ENCODE results near the gene RAB7A. TPM values are rescaled to one million over a fixed set of nuclear protein-coding genes. Genes with fewer than 3 reads are reported as not detected.

Gene RAB7A
- polyA plus RNA-seq, 3 donors, result 192 to 261 (median 223) TPM

DNA sequence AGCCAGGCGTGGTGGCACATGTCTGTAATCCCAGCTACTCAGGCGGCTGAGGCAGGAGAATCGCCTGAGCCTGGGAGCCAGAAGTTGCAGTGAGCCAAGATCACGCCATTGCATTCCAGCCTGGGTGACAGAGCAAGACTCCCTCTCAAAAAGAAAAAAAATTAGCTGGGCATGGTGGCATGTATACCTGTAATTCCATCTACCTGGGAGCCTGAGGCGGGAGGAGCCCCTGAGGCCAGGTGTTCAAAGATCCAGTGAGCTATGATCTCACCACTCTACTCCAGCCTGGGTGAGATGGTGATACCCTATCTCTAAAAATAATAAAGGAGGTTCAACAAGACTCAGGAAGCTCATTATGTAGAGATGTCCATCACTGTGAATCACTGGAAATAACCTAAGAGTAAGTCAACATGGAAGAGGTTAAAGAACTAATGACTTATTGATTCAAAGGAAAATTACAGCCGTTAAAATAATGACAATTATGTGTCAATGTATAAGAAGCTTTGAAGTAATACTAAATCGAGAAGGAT lies 19.8 kb upstream of the RAB7A start:
- Histone ChIP-seq H4K20me1 (ENCODE audit: insufficient read depth, low read length) (no peaks in the 10 kb centered on the region), H3K9me3 (replicated peaks in 1 of 2; ENCODE audit: control insufficient read depth in 1 of 2, insufficient read depth in 1 of 2, low read length in 2 of 2) (no peaks in the 10 kb centered on the region), H2AFZ (ENCODE audit: insufficient read depth, low read depth, low read length, poor library complexity, severe bottlenecking) (no peak overlapping the region), H3K27ac (ENCODE audit: low read depth in 1 of 2, low read length in 2 of 2) (no peak overlapping the region), H3K4me1 (ENCODE audit: control insufficient read depth in 1 of 2, insufficient read depth in 2 of 2, low read length in 2 of 2) (peaks cover 39 to 42% of the 10 kb centered on the region in 2 donors), H3K79me2 (ENCODE audit: insufficient read depth, low read length) (no peaks in the 10 kb centered on the region), H3K4me3 (replicated peaks in 1 of 3; ENCODE audit: low read depth in 2 of 3, low read length in 3 of 3) (no peak overlapping the region), H3K9ac (ENCODE audit: insufficient read depth, low read length, poor library complexity, severe bottlenecking) (no peak overlapping the region), H3K36me3 (replicated peaks in 1 of 2; ENCODE audit: control insufficient read depth in 1 of 2, insufficient read depth in 2 of 2, low read length in 2 of 2) (no peaks in the 10 kb centered on the region), H3K27me3 (ENCODE audit: control insufficient read depth in 2 of 2, insufficient read depth in 2 of 2, low read length in 2 of 2) (no peaks in the 10 kb centered on the region), H3K4me2 (replicated peaks; ENCODE audit: extremely low read depth, low read length, poor library complexity, severe bottlenecking) (no peak overlapping the region)
- no peak overlapping the region for H3K4me3 Mint-ChIP-seq
- H3K9me3 Mint-ChIP-seq, result peaks cover 0 to 4% (median 0%) of the 10 kb centered on the region in 7 donors
- no peak for TF ChIP-seq CTCF (IDR thresholded peaks at IDR 0.05)
- H3K4me1 Mint-ChIP-seq, result peaks cover 33% of the 10 kb centered on the region
- WGBS (ENCODE audit: insufficient coverage), result 96% methylated on average over 3 of the region's 7 CpGs
- peaks cover 1 to 7% (median 2%) of the 10 kb centered on the region in 3 donors for H3K27me3 Mint-ChIP-seq (ENCODE audit: low read depth in 3 of 3)
- no peak for DNase-seq
- H3K36me3 Mint-ChIP-seq, result no peaks in the 10 kb centered on the region
- intact Hi-C loops (cut with micrococcal nuclease), result no loop called here
- no peak overlapping the region for H3K27ac Mint-ChIP-seq

- Mint-ChIP-seq H3K4me3 (no peak overlapping the region), H3K9me3 (peaks cover 0 to 6% (median 0%) of the 10 kb centered on the region in 7 donors), H3K4me1 (peaks cover 22% of the 10 kb centered on the region), H3K27ac (no peak overlapping the region), H3K27me3 (ENCODE audit: low read depth in 3 of 3) (peaks cover 1 to 7% (median 4%) of the 10 kb centered on the region in 3 donors), H3K36me3 (no peaks in the 10 kb centered on the region)
- no peak for DNase-seq
- Histone ChIP-seq H3K27me3 (ENCODE audit: control insufficient read depth in 2 of 2, insufficient read depth in 2 of 2, low read length in 2 of 2) (no peaks in the 10 kb centered on the region), H3K79me2 (ENCODE audit: insufficient read depth, low read length) (no peaks in the 10 kb centered on the region), H4K20me1 (ENCODE audit: insufficient read depth, low read length) (no peaks in the 10 kb centered on the region), H3K4me2 (replicated peaks; ENCODE audit: extremely low read depth, low read length, poor library complexity, severe bottlenecking) (no peak overlapping the region), H3K9me3 (replicated peaks in 1 of 2; ENCODE audit: control insufficient read depth in 1 of 2, insufficient read depth in 1 of 2, low read length in 2 of 2) (no peaks in the 10 kb centered on the region), H3K27ac (ENCODE audit: low read depth in 1 of 2, low read length in 2 of 2) (no peak overlapping the region), H3K9ac (ENCODE audit: insufficient read depth, low read length, poor library complexity, severe bottlenecking) (no peak overlapping the region), H3K4me1 (ENCODE audit: control insufficient read depth in 1 of 2, insufficient read depth in 2 of 2, low read length in 2 of 2) (peaks cover 21 to 27% of the 10 kb centered on the region in 2 donors), H3K4me3 (replicated peaks in 1 of 3; ENCODE audit: low read depth in 2 of 3, low read length in 3 of 3) (no peak overlapping the region), H3K36me3 (replicated peaks in 1 of 2; ENCODE audit: control insufficient read depth in 1 of 2, insufficient read depth in 2 of 2, low read length in 2 of 2) (no peaks in the 10 kb centered on the region), H2AFZ (ENCODE audit: insufficient read depth, low read depth, low read length, poor library complexity, severe bottlenecking) (no peak overlapping the region)
- intact Hi-C loops (cut with micrococcal nuclease), result no loop called here
- no CpG with 5 or more reads among the region's 2 CpGs for WGBS (ENCODE audit: insufficient coverage)
- TF ChIP-seq CTCF (IDR thresholded peaks at IDR 0.05), result no peak
These were observed 18.0 kb upstream of the RAB7A start for GRCh38 chr3:128707928-128708494.

Data from CD14-positive monocyte (primary cell).